HEK293 (cell line): ENCODE data around the gene COL6A1.

Experiments used
- CTCF ChIA-PET: fragments of 350-600 bp; formaldehyde crosslinking; extraction: SDS; loops from one replicate; lab custom pipeline; 2021; ENCODE audit warnings: antibody characterized with exemption; lab: Yijun Ruan, JAX
- POLR2A ChIA-PET: fragments of 300-600 bp; formaldehyde crosslinking; extraction: SDS; loops from one replicate; lab custom pipeline; 2020; ENCODE audit warnings: antibody characterized with exemption, inconsistent platforms; lab: Yijun Ruan, JAX
- H3K27ac ChIP-seq: fragments of 200-500 bp; sonication (Bioruptor generic); 2 replicates; pipeline ENCODE4 v1.5.1; 2014; ENCODE audit warnings: low read depth, low read length, control low read depth, inconsistent platforms; ENCODE audit errors: extremely low read depth
- H3K36me3 ChIP-seq, 2 experiments: fragments of 200-500 bp in 1 of 2; sonication (Bioruptor generic) in 1 of 2; 1 replicate in 1 of 2; 2 replicates in 1 of 2; pipeline ENCODE4 v1.5.1; 2014 to 2017; ENCODE audit warnings: inconsistent platforms in 2 of 2, low read length in 2 of 2; ENCODE audit not compliant: control insufficient read depth in 2 of 2, insufficient read depth in 1 of 2
- H3K4me1 ChIP-seq: fragments of 200-500 bp; sonication (Bioruptor generic); 2 replicates; pipeline ENCODE4 v1.5.1; 2014; ENCODE audit warnings: mild to moderate bottlenecking, low read length, inconsistent platforms; ENCODE audit not compliant: control insufficient read depth, insufficient read depth
- H3K4me3 ChIP-seq: 2 replicates; pipeline ENCODE4 v1.5.1; 2011; ENCODE audit warnings: low read depth, mild to moderate bottlenecking, control low read depth, low read length, moderate library complexity
- H3K9me3 ChIP-seq: fragments of 200-500 bp; sonication (Bioruptor generic); 2 replicates; pipeline ENCODE4 v1.5.1; 2014; ENCODE audit warnings: low read depth, low read length, inconsistent platforms; ENCODE audit not compliant: control insufficient read depth, insufficient read depth
- GLIS1 ChIP-seq: fragments of 450-650 bp; formaldehyde crosslinking; IDR thresholded peaks from 2 replicates; pipeline ENCODE4 v1.5.1; 2016; ENCODE audit warnings: missing biosample characterization, missing genetic modification characterization
- KLF1 ChIP-seq: fragments of 450-650 bp; formaldehyde crosslinking; IDR thresholded peaks from 2 replicates; pipeline ENCODE4 v1.5.1; 2016; ENCODE audit warnings: missing biosample characterization, missing genetic modification characterization
- MEIS1 ChIP-seq: sonication (generic); formaldehyde crosslinking; IDR thresholded peaks from 2 replicates; pipeline ENCODE4 v1.8.1; 2022; ENCODE audit warnings: missing genetic modification reagents, mild to moderate bottlenecking, borderline replicate concordance
- SALL2 ChIP-seq: fragments of 450-650 bp; formaldehyde crosslinking; IDR thresholded peaks from 2 replicates; pipeline ENCODE4 v1.5.0; 2017; ENCODE audit warnings: missing biosample characterization, mild to moderate bottlenecking, missing genetic modification characterization, borderline replicate concordance
- SCRT2 ChIP-seq: fragments of 450-650 bp; formaldehyde crosslinking; IDR thresholded peaks from 2 replicates; pipeline ENCODE4 v1.5.1; 2016; ENCODE audit warnings: missing biosample characterization, missing genetic modification characterization
- ZBTB7A ChIP-seq: fragments of 450-650 bp; formaldehyde crosslinking; IDR thresholded peaks from 2 replicates; pipeline ENCODE4 v1.5.1; 2016; ENCODE audit warnings: low read depth, missing biosample characterization, missing genetic modification characterization
- ZFHX2 ChIP-seq: fragments of 450-650 bp; formaldehyde crosslinking; conservative IDR thresholded peaks from 2 replicates; pipeline ENCODE4 v1.5.1; 2016; ENCODE audit warnings: missing biosample characterization, missing genetic modification characterization
- ZIC2 ChIP-seq: fragments of 450-650 bp; formaldehyde crosslinking; IDR thresholded peaks from 2 replicates; pipeline ENCODE4 v1.5.1; 2016; ENCODE audit warnings: missing biosample characterization, missing genetic modification characterization
- ZNF112 ChIP-seq: fragments of 450-650 bp; formaldehyde crosslinking; IDR thresholded peaks from 2 replicates; pipeline ENCODE4 v1.5.0; 2017; ENCODE audit warnings: missing biosample characterization, missing genetic modification characterization
- ZNF140 ChIP-seq: fragments of 450-650 bp; formaldehyde crosslinking; IDR thresholded peaks from 2 replicates; pipeline ENCODE4 v1.5.1; 2016; ENCODE audit warnings: missing biosample characterization, missing genetic modification characterization
- ZNF223 ChIP-seq: fragments of 450-650 bp; formaldehyde crosslinking; IDR thresholded peaks from 2 replicates; pipeline ENCODE4 v1.5.1; 2016; ENCODE audit warnings: missing biosample characterization, missing genetic modification characterization
- ZNF239 ChIP-seq: fragments of 450-650 bp; formaldehyde crosslinking; IDR thresholded peaks from 2 replicates; pipeline ENCODE4 v1.5.1; 2016; ENCODE audit warnings: missing biosample characterization, missing genetic modification characterization
- ZNF302 ChIP-seq: fragments of 450-650 bp; formaldehyde crosslinking; IDR thresholded peaks from 2 replicates; pipeline ENCODE4 v1.5.1; 2016; ENCODE audit warnings: missing biosample characterization, missing genetic modification characterization, low read depth
- ZNF416 ChIP-seq: fragments of 450-650 bp; formaldehyde crosslinking; IDR thresholded peaks from 2 replicates; pipeline ENCODE4 v1.5.1; 2016; ENCODE audit warnings: missing biosample characterization, missing genetic modification characterization
- ZNF561 ChIP-seq: fragments of 450-650 bp; IDR thresholded peaks from 2 replicates; pipeline ENCODE4 v1.5.1; 2018; ENCODE audit warnings: missing biosample characterization, missing genetic modification characterization, borderline replicate concordance
- ZNF654 ChIP-seq: fragments of 450-650 bp; formaldehyde crosslinking; IDR thresholded peaks from 2 replicates; pipeline ENCODE4 v1.5.1; 2016; ENCODE audit warnings: low read depth, missing biosample characterization, missing genetic modification characterization
- ZNF664 ChIP-seq: fragments of 450-650 bp; formaldehyde crosslinking; IDR thresholded peaks from 2 replicates; pipeline ENCODE4 v1.5.1; 2016; ENCODE audit warnings: missing biosample characterization, missing genetic modification characterization
- ZSCAN16 ChIP-seq: fragments of 450-650 bp; formaldehyde crosslinking; IDR thresholded peaks from 2 replicates; pipeline ENCODE4 v1.5.1; 2016; ENCODE audit warnings: missing biosample characterization, missing genetic modification characterization
- ZSCAN30 ChIP-seq: fragments of 450-650 bp; IDR thresholded peaks from 2 replicates; pipeline ENCODE4 v1.5.1; 2018; ENCODE audit warnings: missing biosample characterization, mild to moderate bottlenecking, missing genetic modification characterization, moderate library complexity
- TF ChIP-seq, protein P1 (sequence below): fragments of 450-650 bp; formaldehyde crosslinking; IDR thresholded peaks from 2 replicates; pipeline ENCODE4 v1.5.1; 2017; ENCODE audit warnings: missing biosample characterization, missing genetic modification characterization
- TF ChIP-seq, protein P2 (sequence below): fragments of 450-650 bp; formaldehyde crosslinking; IDR thresholded peaks from 2 replicates; pipeline ENCODE4 v1.5.1; 2016; ENCODE audit warnings: missing biosample characterization, missing genetic modification characterization
- TF ChIP-seq, protein P3 (sequence below): fragments of 450-650 bp; formaldehyde crosslinking; IDR thresholded peaks from 2 replicates; pipeline ENCODE4 v1.5.1; 2016; ENCODE audit warnings: missing biosample characterization, missing genetic modification characterization
- TF ChIP-seq, protein P4 (sequence below): sonication (generic); formaldehyde crosslinking; IDR thresholded peaks from 2 replicates; pipeline ENCODE4 v1.8.1; 2022; ENCODE audit warnings: mild to moderate bottlenecking, moderate library complexity, missing genetic modification reagents

Gene COL6A1

DNA sequence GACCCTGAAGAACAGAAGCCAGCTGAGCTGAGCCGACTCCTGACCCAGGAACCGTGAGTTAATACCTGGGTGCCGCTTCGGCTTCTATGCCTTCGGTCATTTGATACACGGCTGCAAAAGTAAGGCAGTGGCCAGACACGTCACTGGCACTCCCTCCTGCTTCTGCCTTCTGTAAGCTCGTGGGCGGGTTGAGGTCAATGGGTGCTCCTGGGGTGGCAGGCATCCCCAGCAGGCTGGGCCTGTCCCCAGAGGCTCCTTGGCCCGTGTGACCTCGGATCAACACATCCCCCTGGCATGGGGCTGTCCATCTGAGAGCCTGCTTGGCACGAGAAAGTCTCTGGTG is 35.7 kb upstream of the COL6A1 start:
- Histone ChIP-seq H3K4me3 (no peak overlapping the region), H3K4me1 (peaks cover 9% of the 10 kb centered on the region), H3K27ac (no peak overlapping the region), H3K9me3 (no peaks in the 10 kb centered on the region), H3K36me3 (no peaks in the 10 kb centered on the region)
- no peak for TF ChIP-seq ZIC2 (tag by site-specific recombination)
- no peak for TF ChIP-seq ZNF561 (tag by site-specific recombination)
- TF ChIP-seq ZNF112: no peak
- TF ChIP-seq, protein P1, sequence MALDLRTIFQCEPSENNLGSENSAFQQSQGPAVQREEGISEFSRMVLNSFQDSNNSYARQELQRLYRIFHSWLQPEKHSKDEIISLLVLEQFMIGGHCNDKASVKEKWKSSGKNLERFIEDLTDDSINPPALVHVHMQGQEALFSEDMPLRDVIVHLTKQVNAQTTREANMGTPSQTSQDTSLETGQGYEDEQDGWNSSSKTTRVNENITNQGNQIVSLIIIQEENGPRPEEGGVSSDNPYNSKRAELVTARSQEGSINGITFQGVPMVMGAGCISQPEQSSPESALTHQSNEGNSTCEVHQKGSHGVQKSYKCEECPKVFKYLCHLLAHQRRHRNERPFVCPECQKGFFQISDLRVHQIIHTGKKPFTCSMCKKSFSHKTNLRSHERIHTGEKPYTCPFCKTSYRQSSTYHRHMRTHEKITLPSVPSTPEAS (tag by site-specific recombination): no peak
- no peak for TF ChIP-seq ZNF140 (tag by site-specific recombination)
- TF ChIP-seq ZNF302 (tag by site-specific recombination): no peak
- no peak for TF ChIP-seq ZNF416 (tag by site-specific recombination)
- ChIA-PET CTCF (interaction anchor here (1.1 to 1.7 kb wide), 3 partner anchors 23 to 27 kb away, joined by 3 to 6 read pairs (median 5); no protein-coding TSS in a partner anchor), POLR2A (no interaction called here)

DNA sequence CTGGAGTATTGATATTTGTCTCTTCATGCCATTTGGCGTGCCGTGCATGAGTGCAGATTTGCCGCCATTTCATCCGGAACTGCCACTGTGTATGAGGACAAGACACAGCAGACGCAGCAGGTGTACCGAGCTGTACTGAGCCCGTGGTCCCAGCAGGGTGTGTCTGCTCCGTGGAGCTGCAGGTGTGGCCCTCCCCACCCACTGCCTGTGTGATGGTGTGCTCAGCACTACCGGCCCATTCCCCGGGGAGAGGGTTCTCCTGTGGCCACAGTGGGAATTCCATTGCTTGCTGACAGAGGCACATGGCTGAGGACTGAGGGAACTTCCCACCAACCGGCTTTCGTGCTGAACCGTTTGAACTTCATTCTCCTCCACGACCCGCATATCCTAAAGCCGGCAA is 34.3 kb upstream of the COL6A1 start:
- Histone ChIP-seq H3K9me3 (no peaks in the 10 kb centered on the region), H3K27ac (no peak overlapping the region), H3K36me3 (no peaks in the 10 kb centered on the region), H3K4me1 (peaks cover 9% of the 10 kb centered on the region), H3K4me3 (no peak overlapping the region)
- TF ChIP-seq, protein P2, sequence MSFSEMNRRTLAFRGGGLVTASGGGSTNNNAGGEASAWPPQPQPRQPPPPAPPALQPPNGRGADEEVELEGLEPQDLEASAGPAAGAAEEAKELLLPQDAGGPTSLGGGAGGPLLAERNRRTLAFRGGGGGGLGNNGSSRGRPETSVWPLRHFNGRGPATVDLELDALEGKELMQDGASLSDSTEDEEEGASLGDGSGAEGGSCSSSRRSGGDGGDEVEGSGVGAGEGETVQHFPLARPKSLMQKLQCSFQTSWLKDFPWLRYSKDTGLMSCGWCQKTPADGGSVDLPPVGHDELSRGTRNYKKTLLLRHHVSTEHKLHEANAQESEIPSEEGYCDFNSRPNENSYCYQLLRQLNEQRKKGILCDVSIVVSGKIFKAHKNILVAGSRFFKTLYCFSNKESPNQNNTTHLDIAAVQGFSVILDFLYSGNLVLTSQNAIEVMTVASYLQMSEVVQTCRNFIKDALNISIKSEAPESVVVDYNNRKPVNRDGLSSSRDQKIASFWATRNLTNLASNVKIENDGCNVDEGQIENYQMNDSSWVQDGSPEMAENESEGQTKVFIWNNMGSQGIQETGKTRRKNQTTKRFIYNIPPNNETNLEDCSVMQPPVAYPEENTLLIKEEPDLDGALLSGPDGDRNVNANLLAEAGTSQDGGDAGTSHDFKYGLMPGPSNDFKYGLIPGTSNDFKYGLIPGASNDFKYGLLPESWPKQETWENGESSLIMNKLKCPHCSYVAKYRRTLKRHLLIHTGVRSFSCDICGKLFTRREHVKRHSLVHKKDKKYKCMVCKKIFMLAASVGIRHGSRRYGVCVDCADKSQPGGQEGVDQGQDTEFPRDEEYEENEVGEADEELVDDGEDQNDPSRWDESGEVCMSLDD (tag by site-specific recombination): no peak
- TF ChIP-seq MEIS1 (CRISPR knock-in tag): no peak
- TF ChIP-seq GLIS1: no peak
- TF ChIP-seq SALL2 (tag by site-specific recombination): no peak
- TF ChIP-seq, protein P3, sequence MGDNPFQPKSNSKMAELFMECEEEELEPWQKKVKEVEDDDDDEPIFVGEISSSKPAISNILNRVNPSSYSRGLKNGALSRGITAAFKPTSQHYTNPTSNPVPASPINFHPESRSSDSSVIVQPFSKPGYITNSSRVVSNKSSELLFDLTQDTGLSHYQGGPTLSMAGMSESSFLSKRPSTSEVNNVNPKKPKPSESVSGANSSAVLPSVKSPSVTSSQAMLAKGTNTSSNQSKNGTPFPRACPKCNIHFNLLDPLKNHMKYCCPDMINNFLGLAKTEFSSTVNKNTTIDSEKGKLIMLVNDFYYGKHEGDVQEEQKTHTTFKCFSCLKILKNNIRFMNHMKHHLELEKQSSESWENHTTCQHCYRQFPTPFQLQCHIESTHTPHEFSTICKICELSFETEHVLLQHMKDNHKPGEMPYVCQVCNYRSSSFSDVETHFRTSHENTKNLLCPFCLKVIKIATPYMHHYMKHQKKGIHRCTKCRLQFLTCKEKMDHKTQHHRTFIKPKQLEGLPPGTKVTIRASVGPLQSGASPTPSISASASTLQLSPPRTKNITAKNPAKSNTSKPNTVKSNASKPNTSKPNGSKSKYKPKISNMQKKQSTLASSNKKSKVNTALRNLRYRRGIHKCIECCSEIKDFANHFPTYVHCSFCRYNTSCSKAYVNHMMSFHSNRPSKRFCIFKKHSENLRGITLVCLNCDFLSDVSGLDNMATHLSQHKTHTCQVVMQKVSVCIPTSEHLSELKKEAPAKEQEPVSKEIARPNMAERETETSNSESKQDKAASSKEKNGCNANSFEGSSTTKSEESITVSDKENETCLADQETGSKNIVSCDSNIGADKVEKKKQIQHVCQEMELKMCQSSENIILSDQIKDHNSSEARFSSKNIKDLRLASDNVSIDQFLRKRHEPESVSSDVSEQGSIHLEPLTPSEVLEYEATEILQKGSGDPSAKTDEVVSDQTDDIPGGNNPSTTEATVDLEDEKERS: no peak
- TF ChIP-seq ZNF223 (tag by site-specific recombination): no peak
- TF ChIP-seq ZFHX2 (tag by site-specific recombination): no peak
- peak; percentile 88 for TF ChIP-seq KLF1 (tag by site-specific recombination)
- TF ChIP-seq ZNF654 (tag by site-specific recombination): no peak
- TF ChIP-seq ZNF239 (tag by site-specific recombination): no peak
- no peak for TF ChIP-seq ZSCAN16 (tag by site-specific recombination)
- TF ChIP-seq SCRT2 (tag by site-specific recombination): no peak
- TF ChIP-seq ZBTB7A (tag by site-specific recombination): no peak
- TF ChIP-seq ZNF664 (tag by site-specific recombination): no peak
- TF ChIP-seq, protein P4, sequence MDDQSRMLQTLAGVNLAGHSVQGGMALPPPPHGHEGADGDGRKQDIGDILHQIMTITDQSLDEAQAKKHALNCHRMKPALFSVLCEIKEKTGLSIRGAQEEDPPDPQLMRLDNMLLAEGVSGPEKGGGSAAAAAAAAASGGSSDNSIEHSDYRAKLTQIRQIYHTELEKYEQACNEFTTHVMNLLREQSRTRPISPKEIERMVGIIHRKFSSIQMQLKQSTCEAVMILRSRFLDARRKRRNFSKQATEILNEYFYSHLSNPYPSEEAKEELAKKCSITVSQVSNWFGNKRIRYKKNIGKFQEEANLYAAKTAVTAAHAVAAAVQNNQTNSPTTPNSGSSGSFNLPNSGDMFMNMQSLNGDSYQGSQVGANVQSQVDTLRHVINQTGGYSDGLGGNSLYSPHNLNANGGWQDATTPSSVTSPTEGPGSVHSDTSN (CRISPR knock-in tag): no peak
- peak; percentile 77 for TF ChIP-seq ZIC2 (tag by site-specific recombination)
- no peak for TF ChIP-seq ZSCAN30 (tag by site-specific recombination)
- POLR2A ChIA-PET: no interaction called here
- CTCF ChIA-PET: interaction anchor here (1.2 to 1.7 kb wide), 3 partner anchors 23 to 196 kb away, joined by 4 to 6 read pairs (median 5); no protein-coding TSS in a partner anchor
